ENCODE results near the gene PMPCB. TPM values are rescaled to one million over a fixed set of nuclear protein-coding genes. Genes with fewer than 3 reads are reported as not detected.

Gene PMPCB
- total and polyA plus RNA-seq, 10 of the 15 experiments (the other 5 are each of a cell fraction or from before 2014, with no cell fraction given): 70.3 to 163 (median 102) TPM

DNA sequence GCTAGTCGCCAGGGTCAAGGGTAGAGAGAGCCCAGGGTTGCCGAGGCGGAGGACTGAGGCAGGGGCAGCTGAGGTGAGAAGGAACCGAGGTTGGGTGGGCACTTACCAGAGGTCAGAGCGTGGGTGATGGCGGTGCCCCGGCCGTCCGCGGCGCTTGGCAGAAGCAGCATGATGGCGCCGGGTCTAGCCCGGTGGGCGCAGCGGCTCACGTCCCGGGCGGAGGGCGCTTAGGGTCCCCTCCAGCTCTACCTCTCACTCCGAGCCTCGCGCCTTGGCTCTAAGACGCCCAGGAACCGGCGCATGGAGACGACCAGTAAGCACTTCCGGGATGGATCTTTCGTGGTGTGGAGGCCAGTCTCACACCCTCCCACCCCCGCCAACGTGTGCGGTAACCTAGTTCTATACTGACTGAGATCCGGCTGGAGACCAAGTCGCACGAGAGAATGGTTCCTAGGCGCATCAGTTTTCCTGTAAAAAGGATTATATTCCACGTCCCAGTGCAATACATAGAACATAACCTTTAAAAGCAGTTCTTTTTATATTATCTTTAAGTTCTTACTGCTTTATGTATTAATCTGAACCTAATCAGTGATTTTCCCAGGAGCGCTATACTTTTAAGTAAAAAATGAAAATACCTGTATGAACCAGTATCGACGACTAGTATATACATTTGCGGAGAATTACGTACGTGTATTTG is 47.4 kb downstream of the PMPCB start, which contains the start of gene DNAJC2 (continued):
- TF ChIP-seq, protein P1, sequence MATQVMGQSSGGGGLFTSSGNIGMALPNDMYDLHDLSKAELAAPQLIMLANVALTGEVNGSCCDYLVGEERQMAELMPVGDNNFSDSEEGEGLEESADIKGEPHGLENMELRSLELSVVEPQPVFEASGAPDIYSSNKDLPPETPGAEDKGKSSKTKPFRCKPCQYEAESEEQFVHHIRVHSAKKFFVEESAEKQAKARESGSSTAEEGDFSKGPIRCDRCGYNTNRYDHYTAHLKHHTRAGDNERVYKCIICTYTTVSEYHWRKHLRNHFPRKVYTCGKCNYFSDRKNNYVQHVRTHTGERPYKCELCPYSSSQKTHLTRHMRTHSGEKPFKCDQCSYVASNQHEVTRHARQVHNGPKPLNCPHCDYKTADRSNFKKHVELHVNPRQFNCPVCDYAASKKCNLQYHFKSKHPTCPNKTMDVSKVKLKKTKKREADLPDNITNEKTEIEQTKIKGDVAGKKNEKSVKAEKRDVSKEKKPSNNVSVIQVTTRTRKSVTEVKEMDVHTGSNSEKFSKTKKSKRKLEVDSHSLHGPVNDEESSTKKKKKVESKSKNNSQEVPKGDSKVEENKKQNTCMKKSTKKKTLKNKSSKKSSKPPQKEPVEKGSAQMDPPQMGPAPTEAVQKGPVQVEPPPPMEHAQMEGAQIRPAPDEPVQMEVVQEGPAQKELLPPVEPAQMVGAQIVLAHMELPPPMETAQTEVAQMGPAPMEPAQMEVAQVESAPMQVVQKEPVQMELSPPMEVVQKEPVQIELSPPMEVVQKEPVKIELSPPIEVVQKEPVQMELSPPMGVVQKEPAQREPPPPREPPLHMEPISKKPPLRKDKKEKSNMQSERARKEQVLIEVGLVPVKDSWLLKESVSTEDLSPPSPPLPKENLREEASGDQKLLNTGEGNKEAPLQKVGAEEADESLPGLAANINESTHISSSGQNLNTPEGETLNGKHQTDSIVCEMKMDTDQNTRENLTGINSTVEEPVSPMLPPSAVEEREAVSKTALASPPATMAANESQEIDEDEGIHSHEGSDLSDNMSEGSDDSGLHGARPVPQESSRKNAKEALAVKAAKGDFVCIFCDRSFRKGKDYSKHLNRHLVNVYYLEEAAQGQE (IDR thresholded peaks at IDR 0.05; ENCODE audit: low read depth, low read length): no peak
- TF ChIP-seq MEF2B (IDR thresholded peaks at IDR 0.05; ENCODE audit: partially characterized antibody, poor library complexity, severe bottlenecking) (no peak), TCF3 (IDR thresholded peaks at IDR 0.05; ENCODE audit: borderline replicate concordance, insufficient read depth, low read depth, low read length) (0 out of 2 replicates have a peak, but pooled peaks have one; percentile 27), POLR2AphosphoS2 (IDR thresholded peaks at IDR 0.05; ENCODE audit: low read depth, low read length) (peak; percentile 66; the same call in 1 of the 2 replicates), RB1 (IDR thresholded peaks at IDR 0.05; ENCODE audit: borderline replicate concordance) (peak; percentile 61; the same call in 1 of the 2 replicates), ZNF384 (IDR thresholded peaks at IDR 0.05; ENCODE audit: borderline replicate concordance, low read depth, low read length) (no peak), MLLT1 (IDR thresholded peaks at IDR 0.05) (peak; percentile 99), ZNF687 (IDR thresholded peaks at IDR 0.05) (peak; percentile 70), ZNF24 (IDR thresholded peaks at IDR 0.05) (peak; percentile 74), WRNIP1 (IDR thresholded peaks at IDR 0.05; ENCODE audit: borderline replicate concordance, low read depth, low read length) (peak; percentile 98), NFXL1 (IDR thresholded peaks at IDR 0.05; ENCODE audit: borderline replicate concordance) (no peak), ZNF592 (IDR thresholded peaks at IDR 0.05) (0 out of 2 replicates have a peak, but pooled peaks have one; percentile 22)
- TF ChIP-seq, protein P2, sequence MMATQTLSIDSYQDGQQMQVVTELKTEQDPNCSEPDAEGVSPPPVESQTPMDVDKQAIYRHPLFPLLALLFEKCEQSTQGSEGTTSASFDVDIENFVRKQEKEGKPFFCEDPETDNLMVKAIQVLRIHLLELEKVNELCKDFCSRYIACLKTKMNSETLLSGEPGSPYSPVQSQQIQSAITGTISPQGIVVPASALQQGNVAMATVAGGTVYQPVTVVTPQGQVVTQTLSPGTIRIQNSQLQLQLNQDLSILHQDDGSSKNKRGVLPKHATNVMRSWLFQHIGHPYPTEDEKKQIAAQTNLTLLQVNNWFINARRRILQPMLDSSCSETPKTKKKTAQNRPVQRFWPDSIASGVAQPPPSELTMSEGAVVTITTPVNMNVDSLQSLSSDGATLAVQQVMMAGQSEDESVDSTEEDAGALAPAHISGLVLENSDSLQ (IDR thresholded peaks at IDR 0.05): no peak

Data from GM12878 (cell line).